Trophoblast cell (in vitro differentiated cells and primary cell): ENCODE results near the gene LYSMD2.

Source experiments
- DNase-seq, 2 donors: peaks; one replicate each; pipeline ENCODE4 v3.0.0-alpha.2; 2016
- H2AFZ ChIP-seq: 2 replicates; pipeline ENCODE4 v1.6.1; 2013; ENCODE audit warnings: low read length, moderate library complexity, mild to moderate bottlenecking; ENCODE audit not compliant: insufficient read depth, poor library complexity
- H2AK5ac ChIP-seq: 2 replicates; pipeline ENCODE4 v1.6.1; 2013; ENCODE audit warnings: mild to moderate bottlenecking, low read length
- H2BK120ac ChIP-seq: 2 replicates; pipeline ENCODE4 v1.6.1; 2013; ENCODE audit warnings: low read length, mild to moderate bottlenecking, moderate library complexity; ENCODE audit not compliant: insufficient read depth, poor library complexity
- H2BK12ac ChIP-seq: 2 replicates; pipeline ENCODE4 v1.6.1; 2013; ENCODE audit warnings: mild to moderate bottlenecking, low read length, moderate library complexity
- H2BK5ac ChIP-seq: 2 replicates; pipeline ENCODE4 v1.6.1; 2013; ENCODE audit warnings: low read length, low read depth, moderate library complexity, mild to moderate bottlenecking; ENCODE audit not compliant: poor library complexity
- H3K14ac ChIP-seq: 2 replicates; pipeline ENCODE4 v1.6.1; 2013; ENCODE audit warnings: mild to moderate bottlenecking, low read length
- H3K18ac ChIP-seq: 2 replicates; pipeline ENCODE4 v1.6.1; 2013; ENCODE audit warnings: mild to moderate bottlenecking, low read length
- H3K23ac ChIP-seq: 2 replicates; pipeline ENCODE4 v1.6.1; 2013; ENCODE audit warnings: low read length
- H3K27ac ChIP-seq: 2 replicates; pipeline ENCODE4 v1.5.1; 2013; ENCODE audit warnings: low read depth, mild to moderate bottlenecking, inconsistent platforms, low read length, moderate library complexity
- H3K27me3 ChIP-seq: 2 replicates; pipeline ENCODE4 v1.6.1; 2013; ENCODE audit warnings: inconsistent platforms, mild to moderate bottlenecking, low read length, moderate library complexity; ENCODE audit not compliant: insufficient read depth
- H3K36me3 ChIP-seq, 2 experiments: 1 replicate in 1 of 2; 2 replicates in 1 of 2; pipeline ENCODE4 v1.6.1; 2013; ENCODE audit warnings: low read length in 2 of 2, mild to moderate bottlenecking in 2 of 2, moderate library complexity in 1 of 2; ENCODE audit not compliant: insufficient read depth in 2 of 2, control insufficient read depth in 1 of 2
- H3K4ac ChIP-seq: 2 replicates; pipeline ENCODE4 v1.6.1; 2013; ENCODE audit warnings: low read depth, mild to moderate bottlenecking, low read length, moderate library complexity
- H3K4me1 ChIP-seq, 2 experiments: 1 replicate in 1 of 2; 2 replicates in 1 of 2; pipeline ENCODE4 v1.6.1; 2013; ENCODE audit warnings: low read length in 2 of 2, mild to moderate bottlenecking in 2 of 2, moderate library complexity in 1 of 2; ENCODE audit not compliant: insufficient read depth in 2 of 2, control insufficient read depth in 1 of 2
- H3K4me2 ChIP-seq: 2 replicates; pipeline ENCODE4 v1.6.1; 2013; ENCODE audit warnings: inconsistent platforms, mild to moderate bottlenecking, low read length, moderate library complexity
- H3K4me3 ChIP-seq: 2 replicates; pipeline ENCODE4 v1.5.1; 2013; ENCODE audit warnings: mild to moderate bottlenecking, low read depth, low read length, inconsistent platforms
- H3K79me1 ChIP-seq: one replicate; pipeline ENCODE4 v1.6.1; 2013; ENCODE audit warnings: low read length
- H3K79me2 ChIP-seq: 2 replicates; pipeline ENCODE4 v1.6.1; 2013; ENCODE audit warnings: low read length, mild to moderate bottlenecking; ENCODE audit not compliant: control insufficient read depth, insufficient read depth, poor library complexity
- H3K9ac ChIP-seq: 2 replicates; pipeline ENCODE4 v1.6.1; 2013; ENCODE audit warnings: mild to moderate bottlenecking, low read length
- H3K9me3 ChIP-seq: 2 replicates; pipeline ENCODE4 v1.6.1; 2013; ENCODE audit warnings: low read depth, mild to moderate bottlenecking, control low read depth, inconsistent platforms, low read length; ENCODE audit not compliant: insufficient read depth
- H4K12ac ChIP-seq: 2 replicates; pipeline ENCODE4 v1.6.1; 2013; ENCODE audit warnings: low read depth, mild to moderate bottlenecking, low read length, moderate library complexity
- H4K8ac ChIP-seq: 2 replicates; pipeline ENCODE4 v1.6.1; 2013; ENCODE audit warnings: low read depth, mild to moderate bottlenecking, low read length, moderate library complexity
- H4K91ac ChIP-seq: one replicate; pipeline ENCODE4 v1.6.1; 2013; ENCODE audit warnings: low read depth, mild to moderate bottlenecking, low read length, moderate library complexity
- WGBS: extraction: QIAGEN DNeasy Blood & Tissue Kit; methylation state at CpG from one replicate; pipeline ENCODE4 v1.1.7; 2013; ENCODE audit warnings: missing lambda C conversion rate; ENCODE audit not compliant: insufficient read length, insufficient coverage; ENCODE audit errors: extremely low coverage; 5-methylcytosine and 5-hydroxymethylcytosine counted together

LYSMD2 gene

GRCh38 chr15:51724199-51724598 is 13.3 kb downstream of the LYSMD2 start:
- Histone ChIP-seq H4K12ac (no peak overlapping the region), H3K4me1 (peaks cover 17 to 22% of the 10 kb centered on the region in 2 experiments)

GRCh38 chr15:51721199-51721960 is 16.1 kb downstream of the LYSMD2 start:
- peaks cover 6 to 8% of the 10 kb centered on the region in 2 experiments for H3K4me1 ChIP-seq
- no peak overlapping the region for H3K4me3 ChIP-seq
- no peaks in the 10 kb centered on the region for H3K79me2 ChIP-seq
- H4K8ac ChIP-seq, result no peak overlapping the region
- peak overlapping the region; percentile 53 for H4K91ac ChIP-seq
- peak overlapping the region; percentile 36 for H3K27ac ChIP-seq
- no CpG with 5 or more reads among the region's 5 CpGs for WGBS
- H2AFZ ChIP-seq, result no peak overlapping the region
- H3K23ac ChIP-seq, result no peak overlapping the region
- no peak overlapping the region for H2AK5ac ChIP-seq
- peak overlapping the region; percentile 18 for H3K14ac ChIP-seq
- H2BK120ac ChIP-seq, result no peak overlapping the region
- peaks cover 7% of the 10 kb centered on the region for H3K79me1 ChIP-seq
- no peaks in the 10 kb centered on the region for H3K27me3 ChIP-seq
- H2BK12ac ChIP-seq, result peak overlapping the region; percentile 75
- no peak for DNase-seq
- no peak overlapping the region for H3K9ac ChIP-seq
- no peak overlapping the region for H3K4me2 ChIP-seq
- peak overlapping the region; percentile 54 for H2BK5ac ChIP-seq
- H3K18ac ChIP-seq, result no peak overlapping the region
- H3K9me3 ChIP-seq, result no peaks in the 10 kb centered on the region
- no peak overlapping the region for H3K4ac ChIP-seq
- no peak overlapping the region for H4K12ac ChIP-seq
- H3K36me3 ChIP-seq, result no peaks in the 10 kb centered on the region

More at GRCh38 chr15:51724199-51724598, 13.3 kb downstream of the LYSMD2 start:
- Histone ChIP-seq H4K8ac (no peak overlapping the region), H3K23ac (no peak overlapping the region), H2AFZ (no peak overlapping the region), H2AK5ac (no peak overlapping the region), H3K9me3 (no peaks in the 10 kb centered on the region), H3K14ac (no peak overlapping the region), H3K4me3 (no peak overlapping the region), H2BK120ac (no peak overlapping the region), H3K9ac (no peak overlapping the region), H3K4ac (no peak overlapping the region), H2BK12ac (no peak overlapping the region), H3K27me3 (no peaks in the 10 kb centered on the region), H3K18ac (no peak overlapping the region), H3K36me3 (no peaks in the 10 kb centered on the region), H3K79me1 (peaks cover 15% of the 10 kb centered on the region), H2BK5ac (no peak overlapping the region), H3K27ac (peak overlapping the region; percentile 30), H3K4me2 (no peak overlapping the region), H3K79me2 (no peaks in the 10 kb centered on the region), H4K91ac (no peak overlapping the region)
- no peak for DNase-seq
- no CpG with 5 or more reads among the region's 2 CpGs for WGBS

GRCh38 chr15:51720201-51720995 is 17.1 kb downstream of the LYSMD2 start:
- Histone ChIP-seq H3K27ac (no peak overlapping the region), H2BK5ac (peak overlapping the region; percentile 54), H2BK120ac (peak overlapping the region; percentile 20), H3K9me3 (no peaks in the 10 kb centered on the region), H3K27me3 (no peaks in the 10 kb centered on the region), H3K79me2 (no peaks in the 10 kb centered on the region), H2AK5ac (peak overlapping the region; percentile 12), H4K91ac (peak overlapping the region; percentile 53), H2AFZ (no peak overlapping the region), H3K4me3 (no peak overlapping the region), H4K8ac (no peak overlapping the region), H3K18ac (no peak overlapping the region), H3K4me1 (peaks cover 6 to 8% of the 10 kb centered on the region in 2 experiments), H3K4ac (no peak overlapping the region), H3K23ac (no peak overlapping the region), H3K9ac (no peak overlapping the region), H3K36me3 (no peaks in the 10 kb centered on the region), H3K14ac (no peak overlapping the region), H4K12ac (no peak overlapping the region), H3K79me1 (peaks cover 7% of the 10 kb centered on the region), H3K4me2 (no peak overlapping the region), H2BK12ac (peak overlapping the region; percentile 75)
- no CpG with 5 or more reads among the region's 8 CpGs for WGBS
- no peak for DNase-seq

- no peak overlapping the region for H3K27ac ChIP-seq
- H4K8ac ChIP-seq, result no peak overlapping the region
- no peak overlapping the region for H2AK5ac ChIP-seq
- no peak overlapping the region for H2BK12ac ChIP-seq
- WGBS, result no CpG with 5 or more reads among the region's 3 CpGs
- no peaks in the 10 kb centered on the region for H3K36me3 ChIP-seq
- no peak overlapping the region for H3K4me3 ChIP-seq
- H3K4ac ChIP-seq, result no peak overlapping the region
- H3K79me1 ChIP-seq, result peaks cover 7% of the 10 kb centered on the region
- H3K79me2 ChIP-seq, result no peaks in the 10 kb centered on the region
- no peak overlapping the region for H2AFZ ChIP-seq
- H2BK120ac ChIP-seq, result no peak overlapping the region
- peaks cover 6 to 8% of the 10 kb centered on the region in 2 experiments for H3K4me1 ChIP-seq
- no peaks in the 10 kb centered on the region for H3K27me3 ChIP-seq
- no peak overlapping the region for H4K12ac ChIP-seq
- no peaks in the 10 kb centered on the region for H3K9me3 ChIP-seq
- no peak overlapping the region for H3K14ac ChIP-seq
- H3K4me2 ChIP-seq, result no peak overlapping the region
- no peak overlapping the region for H4K91ac ChIP-seq
- no peak overlapping the region for H2BK5ac ChIP-seq
- no peak overlapping the region for H3K18ac ChIP-seq
- no peak overlapping the region for H3K23ac ChIP-seq
- no peak overlapping the region for H3K9ac ChIP-seq
- no peak for DNase-seq
Observed at GRCh38 chr15:51718746-51719145, 18.7 kb downstream of the LYSMD2 start.
